ENCODE data around the gene TLN1. TPM values are rescaled to one million over a fixed set of nuclear protein-coding genes. Genes with fewer than 3 reads are reported as not detected.

The TLN1 gene
- total and polyA plus RNA-seq, 2 donors (not counting 1 experiment from before 2014, with no cell fraction given): 102 to 280 TPM

- H3K27me3 ChIP-seq (replicated peaks in 1 of 4; ENCODE audit: control extremely low read depth in 1 of 4, control insufficient read depth in 3 of 4, insufficient read depth in 4 of 4, low read length in 3 of 4): no peaks in the 10 kb centered on the region
- H3K79me2 ChIP-seq (ENCODE audit: control insufficient read depth, insufficient read depth, low read length): peaks cover 38% of the 10 kb centered on the region
- H3K27me3 Mint-ChIP-seq: no peaks in the 10 kb centered on the region
- ATAC-seq (ENCODE audit: low read depth) (no peak), DNase-seq (no peak)
- H3K27ac ChIP-seq (ENCODE audit: low read length in 2 of 2): no peak overlapping the region
- H3K4me2 ChIP-seq (replicated peaks; ENCODE audit: low read depth, low read length, poor library complexity, severe bottlenecking): no peak overlapping the region
- H3K4me1 ChIP-seq (ENCODE audit: control insufficient read depth in 2 of 2, insufficient read depth in 2 of 2, low read length in 2 of 2): peaks cover 38 to 41% of the 10 kb centered on the region in 2 donors
- no peak overlapping the region for H3K4me3 Mint-ChIP-seq
- WGBS (ENCODE audit: insufficient coverage): 100% methylated on average over 1 of the region's 2 CpGs
- TF ChIP-seq CTCF (IDR thresholded peaks at IDR 0.05) (no peak), EZH2 (IDR thresholded peaks at IDR 0.05; ENCODE audit: borderline replicate concordance, insufficient read depth, low read depth, low read length, poor library complexity, severe bottlenecking) (no peak)
- no peak overlapping the region for H3K9ac ChIP-seq (ENCODE audit: low read length)
- peaks cover 58% of the 10 kb centered on the region for H4K20me1 ChIP-seq (ENCODE audit: control insufficient read depth, insufficient read depth, low read length, poor library complexity, severe bottlenecking)
- H3K4me1 Mint-ChIP-seq: peaks cover 22% of the 10 kb centered on the region
- no peaks in the 10 kb centered on the region for H3K9me3 ChIP-seq (ENCODE audit: control extremely low read depth in 1 of 3, control insufficient read depth in 2 of 3, insufficient read depth in 1 of 3, low read length in 2 of 3)
- H2AFZ ChIP-seq (ENCODE audit: insufficient read depth, low read depth, low read length, poor library complexity, severe bottlenecking): no peak overlapping the region
- no peaks in the 10 kb centered on the region for H3K9me3 Mint-ChIP-seq (ENCODE audit: insufficient read depth)
- H3K27ac Mint-ChIP-seq: no peak overlapping the region
- POLR2A ChIA-PET: no interaction called here
- no peak overlapping the region for H3K4me3 ChIP-seq (ENCODE audit: control extremely low read depth in 1 of 5, extremely low read depth in 1 of 5, insufficient read depth in 1 of 5, low read depth in 2 of 5, low read length in 4 of 5)
- H3K36me3 ChIP-seq (replicated peaks in 1 of 2; ENCODE audit: control extremely low read depth in 1 of 2, control insufficient read depth in 1 of 2, extremely low read depth in 1 of 2, insufficient read depth in 2 of 2, low read length in 1 of 2): peaks cover 17 to 88% of the 10 kb centered on the region in 2 experiments
- intact Hi-C loops (cut with micrococcal nuclease): no loop called here
- CTCF ChIA-PET: interaction anchor here (0.5 to 20.4 kb wide), 4 partner anchors 8 to 105 kb away, joined by 3 to 195 read pairs (median 14); partner anchors contain the start of genes CREB3, TLN1 and TPM2
Measured at GRCh38 chr9:35723426-35723825, 8.6 kb downstream of the TLN1 start.

- intact Hi-C loops (cut with micrococcal nuclease): loop anchor here (1.0 to 2.0 kb wide), 6 partner anchors 13 to 115 kb away; partner anchors contain the start of genes CCDC107, CD72, CREB3 and RMRP
- ChIA-PET CTCF (interaction anchor here (0.7 to 20.4 kb wide), 4 partner anchors 12 to 115 kb away, joined by 3 to 195 read pairs (median 16); partner anchors contain the start of genes ARHGEF39, CREB3, TLN1 and TPM2), POLR2A (interaction anchor here (0.5 to 3.5 kb wide), 6 partner anchors 11 to 115 kb away, joined by 3 to 21 read pairs (median 6); partner anchors contain the start of genes CCDC107, CREB3, RMRP and TLN1)
- TF ChIP-seq CTCF (IDR thresholded peaks at IDR 0.05) (no peak), EZH2 (IDR thresholded peaks at IDR 0.05; ENCODE audit: borderline replicate concordance, insufficient read depth, low read depth, low read length, poor library complexity, severe bottlenecking) (no peak)
- Histone ChIP-seq H3K4me1 (ENCODE audit: control insufficient read depth in 2 of 2, insufficient read depth in 2 of 2, low read length in 2 of 2) (peaks cover 16 to 24% of the 10 kb centered on the region in 2 donors), H3K79me2 (ENCODE audit: control insufficient read depth, insufficient read depth, low read length) (peaks cover 39% of the 10 kb centered on the region), H3K9ac (ENCODE audit: low read length) (no peak overlapping the region), H3K4me3 (ENCODE audit: control extremely low read depth in 1 of 5, extremely low read depth in 1 of 5, insufficient read depth in 1 of 5, low read depth in 2 of 5, low read length in 4 of 5) (no peak overlapping the region), H3K36me3 (replicated peaks in 1 of 2; ENCODE audit: control extremely low read depth in 1 of 2, control insufficient read depth in 1 of 2, extremely low read depth in 1 of 2, insufficient read depth in 2 of 2, low read length in 1 of 2) (peaks cover 16 to 96% of the 10 kb centered on the region in 2 experiments), H3K27me3 (replicated peaks in 1 of 4; ENCODE audit: control extremely low read depth in 1 of 4, control insufficient read depth in 3 of 4, insufficient read depth in 4 of 4, low read length in 3 of 4) (no peaks in the 10 kb centered on the region), H3K27ac (ENCODE audit: low read length in 2 of 2) (peak overlapping the region; percentile 61 to 88), H3K9me3 (ENCODE audit: control extremely low read depth in 1 of 3, control insufficient read depth in 2 of 3, insufficient read depth in 1 of 3, low read length in 2 of 3) (no peaks in the 10 kb centered on the region), H3K4me2 (replicated peaks; ENCODE audit: low read depth, low read length, poor library complexity, severe bottlenecking) (peak overlapping the region; percentile 56), H4K20me1 (ENCODE audit: control insufficient read depth, insufficient read depth, low read length, poor library complexity, severe bottlenecking) (peaks cover 45% of the 10 kb centered on the region), H2AFZ (ENCODE audit: insufficient read depth, low read depth, low read length, poor library complexity, severe bottlenecking) (no peak overlapping the region)
- Mint-ChIP-seq H3K9me3 (ENCODE audit: insufficient read depth) (no peaks in the 10 kb centered on the region), H3K27ac (peak overlapping the region; percentile 86), H3K27me3 (no peaks in the 10 kb centered on the region), H3K4me1 (peaks cover 26% of the 10 kb centered on the region), H3K4me3 (peak overlapping the region; percentile 29)
- WGBS (ENCODE audit: insufficient coverage): 83% methylated on average over 1 of the region's 4 CpGs
- no peak for ATAC-seq (ENCODE audit: low read depth)
- no peak for DNase-seq
Measured at GRCh38 chr9:35719546-35719945, 12.4 kb downstream of the TLN1 start.
